ENCODE measurements around the gene WDR47.
A peak's percentile ranks its signal among the peaks of the same experiment; 100 is the strongest.

WDR47 gene

GRCh38 chr1:109083923-109084322 is 42.0 kb upstream of the WDR47 start:
- no peak overlapping the region for H3K4me3 ChIP-seq (ENCODE audit: low read depth, low read length)
- no peak for TF ChIP-seq CTCF (IDR thresholded peaks at IDR 0.05; ENCODE audit: borderline replicate concordance, insufficient read depth, low read depth, low read length)

GRCh38 chr1:109083501-109083900 is 41.6 kb upstream of the WDR47 start:
- TF ChIP-seq CTCF (IDR thresholded peaks at IDR 0.05; ENCODE audit: borderline replicate concordance, insufficient read depth, low read depth, low read length) = no peak

GRCh38 chr1:109080441-109081082 is 38.7 kb upstream of the WDR47 start:
- no peak overlapping the region for H3K4me3 ChIP-seq (ENCODE audit: low read depth, low read length)
- no peak for TF ChIP-seq CTCF (IDR thresholded peaks at IDR 0.05; ENCODE audit: borderline replicate concordance, insufficient read depth, low read depth, low read length)

More at GRCh38 chr1:109083501-109083900, 41.6 kb upstream of the WDR47 start:
- H3K4me3 ChIP-seq (ENCODE audit: low read depth, low read length) = no peak overlapping the region

- H3K4me3 ChIP-seq (ENCODE audit: low read depth, low read length) = no peak overlapping the region
- TF ChIP-seq CTCF (IDR thresholded peaks at IDR 0.05; ENCODE audit: borderline replicate concordance, insufficient read depth, low read depth, low read length) = no peak
Measured at GRCh38 chr1:109079240-109079622, 37.3 kb upstream of the WDR47 start.

GRCh38 chr1:109078317-109078716 is 36.4 kb upstream of the WDR47 start:
- H3K4me3 ChIP-seq (ENCODE audit: low read depth, low read length) = no peak overlapping the region
- no peak for TF ChIP-seq CTCF (IDR thresholded peaks at IDR 0.05; ENCODE audit: borderline replicate concordance, insufficient read depth, low read depth, low read length)

GRCh38 chr1:109075531-109076490 is 33.9 kb upstream of the WDR47 start, which contains the start of gene TAF13:
Gene TAF13, minus strand, starts transcription at chr1:109076003. Its CDS starts 56 bp downstream, at chr1:109075947.
- H3K4me3 ChIP-seq (ENCODE audit: low read depth, low read length) = peak within 1 kb of the TSS; percentile 68
- TF ChIP-seq CTCF (IDR thresholded peaks at IDR 0.05; ENCODE audit: borderline replicate concordance, insufficient read depth, low read depth, low read length) = 0 out of 2 replicates have a peak, but pooled peaks have one; percentile 9

All from GM12875 (cell line).